ENCODE measurements around the gene ZNF507. TPM values are rescaled to one million over a fixed set of nuclear protein-coding genes. Genes with fewer than 3 reads are reported as not detected.

Gene ZNF507
- total RNA-seq, 1 donor: 26.0 TPM

GRCh38 chr19:32330213-32330857 lies 15.1 kb upstream of the ZNF507 start:
- Histone ChIP-seq H3K4me1 (ENCODE audit: insufficient read depth, low read length) (no peaks in the 10 kb centered on the region), H3K4me3 (ENCODE audit: low read length) (no peak overlapping the region), H3K9me3 (ENCODE audit: low read depth, low read length) (no peaks in the 10 kb centered on the region), H3K27me3 (ENCODE audit: insufficient read depth, low read length) (peaks cover 53% of the 10 kb centered on the region)

GRCh38 chr19:32333227-32333626 lies 12.2 kb upstream of the ZNF507 start:
- H3K4me1 ChIP-seq (ENCODE audit: insufficient read depth, low read length): no peaks in the 10 kb centered on the region
- H3K27me3 ChIP-seq (ENCODE audit: insufficient read depth, low read length): peaks cover 60% of the 10 kb centered on the region
- no peak overlapping the region for H3K4me3 ChIP-seq (ENCODE audit: low read length)
- no peaks in the 10 kb centered on the region for H3K9me3 ChIP-seq (ENCODE audit: low read depth, low read length)

GRCh38 chr19:32336259-32337083 lies 8.9 kb upstream of the ZNF507 start:
- Histone ChIP-seq H3K4me3 (ENCODE audit: low read length) (no peak overlapping the region), H3K9me3 (ENCODE audit: low read depth, low read length) (no peaks in the 10 kb centered on the region), H3K4me1 (ENCODE audit: insufficient read depth, low read length) (no peaks in the 10 kb centered on the region), H3K27me3 (ENCODE audit: insufficient read depth, low read length) (peaks cover 77% of the 10 kb centered on the region)

GRCh38 chr19:32337084-32337808 lies 8.2 kb upstream of the ZNF507 start:
- H3K9me3 ChIP-seq (ENCODE audit: low read depth, low read length): no peaks in the 10 kb centered on the region
- peaks cover 76% of the 10 kb centered on the region for H3K27me3 ChIP-seq (ENCODE audit: insufficient read depth, low read length)
- H3K4me3 ChIP-seq (ENCODE audit: low read length): no peak overlapping the region
- no peaks in the 10 kb centered on the region for H3K4me1 ChIP-seq (ENCODE audit: insufficient read depth, low read length)

- no peak overlapping the region for H3K4me3 ChIP-seq (ENCODE audit: low read length)
- H3K4me1 ChIP-seq (ENCODE audit: insufficient read depth, low read length): no peaks in the 10 kb centered on the region
- peaks cover 79% of the 10 kb centered on the region for H3K27me3 ChIP-seq (ENCODE audit: insufficient read depth, low read length)
- no peaks in the 10 kb centered on the region for H3K9me3 ChIP-seq (ENCODE audit: low read depth, low read length)
These were observed 6.0 kb upstream of the ZNF507 start for GRCh38 chr19:32339423-32339822.

GRCh38 chr19:32339988-32340874 lies 5.2 kb upstream of the ZNF507 start:
- peaks cover 79% of the 10 kb centered on the region for H3K27me3 ChIP-seq (ENCODE audit: insufficient read depth, low read length)
- no peaks in the 10 kb centered on the region for H3K9me3 ChIP-seq (ENCODE audit: low read depth, low read length)
- no peak overlapping the region for H3K4me3 ChIP-seq (ENCODE audit: low read length)
- H3K4me1 ChIP-seq (ENCODE audit: insufficient read depth, low read length): peaks cover 1% of the 10 kb centered on the region

GRCh38 chr19:32342695-32343094 lies 2.7 kb upstream of the ZNF507 start:
- H3K27me3 ChIP-seq (ENCODE audit: insufficient read depth, low read length): peaks cover 79% of the 10 kb centered on the region
- no peak overlapping the region for H3K4me3 ChIP-seq (ENCODE audit: low read length)
- no peaks in the 10 kb centered on the region for H3K9me3 ChIP-seq (ENCODE audit: low read depth, low read length)
- peaks cover 21% of the 10 kb centered on the region for H3K4me1 ChIP-seq (ENCODE audit: insufficient read depth, low read length)

GRCh38 chr19:32343550-32344262 lies 1.7 kb upstream of the ZNF507 start:
- Histone ChIP-seq H3K4me3 (ENCODE audit: low read length) (no peak overlapping the region), H3K9me3 (ENCODE audit: low read depth, low read length) (no peaks in the 10 kb centered on the region), H3K4me1 (ENCODE audit: insufficient read depth, low read length) (peaks cover 21% of the 10 kb centered on the region), H3K27me3 (ENCODE audit: insufficient read depth, low read length) (peaks cover 84% of the 10 kb centered on the region)

- peaks cover 85% of the 10 kb centered on the region for H3K27me3 ChIP-seq (ENCODE audit: insufficient read depth, low read length)
- peaks cover 34% of the 10 kb centered on the region for H3K4me1 ChIP-seq (ENCODE audit: insufficient read depth, low read length)
- H3K4me3 ChIP-seq (ENCODE audit: low read length): no peak overlapping the region
- no peaks in the 10 kb centered on the region for H3K9me3 ChIP-seq (ENCODE audit: low read depth, low read length)
These were observed 1.5 kb downstream of the ZNF507 start for GRCh38 chr19:32346901-32347300.

GRCh38 chr19:32347573-32347972 lies 2.2 kb downstream of the ZNF507 start:
- Histone ChIP-seq H3K4me3 (ENCODE audit: low read length) (no peak overlapping the region), H3K4me1 (ENCODE audit: insufficient read depth, low read length) (peaks cover 38% of the 10 kb centered on the region), H3K27me3 (ENCODE audit: insufficient read depth, low read length) (peaks cover 79% of the 10 kb centered on the region), H3K9me3 (ENCODE audit: low read depth, low read length) (no peaks in the 10 kb centered on the region)

- Histone ChIP-seq H3K4me3 (ENCODE audit: low read length) (no peak overlapping the region), H3K27me3 (ENCODE audit: insufficient read depth, low read length) (peaks cover 80% of the 10 kb centered on the region), H3K4me1 (ENCODE audit: insufficient read depth, low read length) (peaks cover 38% of the 10 kb centered on the region), H3K9me3 (ENCODE audit: low read depth, low read length) (no peaks in the 10 kb centered on the region)
These were observed 3.6 kb downstream of the ZNF507 start for GRCh38 chr19:32349051-32349450.

- no peaks in the 10 kb centered on the region for H3K9me3 ChIP-seq (ENCODE audit: low read depth, low read length)
- no peak overlapping the region for H3K4me3 ChIP-seq (ENCODE audit: low read length)
- H3K27me3 ChIP-seq (ENCODE audit: insufficient read depth, low read length): peaks cover 80% of the 10 kb centered on the region
- peaks cover 38% of the 10 kb centered on the region for H3K4me1 ChIP-seq (ENCODE audit: insufficient read depth, low read length)
These were observed 4.5 kb downstream of the ZNF507 start for GRCh38 chr19:32349724-32350470.

- Histone ChIP-seq H3K4me1 (ENCODE audit: insufficient read depth, low read length) (peaks cover 35% of the 10 kb centered on the region), H3K27me3 (ENCODE audit: insufficient read depth, low read length) (peaks cover 81% of the 10 kb centered on the region), H3K4me3 (ENCODE audit: low read length) (no peak overlapping the region), H3K9me3 (ENCODE audit: low read depth, low read length) (no peaks in the 10 kb centered on the region)
These were observed 5.1 kb downstream of the ZNF507 start for GRCh38 chr19:32350471-32350865.
